Hematopoietic multipotent progenitor cell treated with erythropoietin and hydrocortisone succinate and interleukin-3 and kit ligand, for 15 days (in vitro differentiated cells): Measurements from ENCODE around the gene MIPEP.

Source experiments
- DNase-seq: peaks from one replicate; pipeline ENCODE4 v3.0.0-alpha.2; 2015; ENCODE audit warnings: low spot score

MIPEP gene

DNA sequence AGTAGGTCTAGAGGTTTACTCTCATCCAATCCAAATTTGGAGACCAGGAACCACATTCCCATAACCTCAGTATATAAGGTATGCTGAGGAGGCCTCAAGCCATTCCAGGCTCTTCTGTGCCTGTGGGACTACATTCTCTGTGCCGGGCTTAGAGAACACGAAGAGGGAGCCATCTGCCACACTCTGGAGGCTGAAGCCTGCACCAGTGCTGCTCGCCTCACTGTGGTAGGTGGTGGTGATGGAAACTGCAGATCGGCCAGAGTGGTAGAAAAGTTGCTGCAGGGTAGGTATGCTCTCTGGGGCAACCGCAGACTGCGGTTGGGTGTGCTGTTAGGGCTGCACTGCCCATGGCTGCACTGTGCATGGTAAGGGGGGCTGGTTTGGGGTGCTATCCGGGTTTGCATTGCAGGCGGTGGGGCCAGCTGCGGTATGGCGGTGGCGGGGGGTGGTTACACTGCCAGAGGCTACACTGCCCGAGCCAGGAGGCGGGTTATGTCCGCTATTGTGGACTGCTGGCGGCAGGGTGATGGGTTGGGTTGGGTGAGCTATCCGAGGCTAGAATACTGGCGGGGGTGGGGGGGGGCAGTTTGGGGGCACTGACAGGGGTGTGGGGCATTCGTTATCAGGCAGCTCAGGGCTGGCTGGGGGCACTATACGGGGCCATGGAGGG is 174.0 kb downstream of the MIPEP start:
- no peak for DNase-seq

DNA sequence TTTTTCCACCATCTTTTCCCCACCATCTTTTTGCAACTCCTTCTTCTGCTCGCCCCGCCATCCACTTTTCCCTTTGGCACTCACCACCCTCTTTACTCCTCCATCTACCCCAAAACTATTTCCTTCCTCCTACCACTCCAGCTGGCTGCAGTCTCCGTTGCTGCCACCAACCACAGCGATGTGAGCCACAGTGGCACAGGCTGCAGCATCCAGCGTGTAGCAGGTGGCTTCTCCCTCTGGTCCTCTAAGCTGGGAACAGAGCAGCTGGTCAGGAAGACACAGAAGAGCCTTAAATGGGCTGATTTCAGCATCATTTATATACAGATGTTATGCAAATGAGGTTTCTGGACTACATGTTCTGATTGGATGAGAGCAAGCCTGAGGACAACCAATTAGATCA is 174.5 kb downstream of the MIPEP start:
- no peak for DNase-seq

DNA sequence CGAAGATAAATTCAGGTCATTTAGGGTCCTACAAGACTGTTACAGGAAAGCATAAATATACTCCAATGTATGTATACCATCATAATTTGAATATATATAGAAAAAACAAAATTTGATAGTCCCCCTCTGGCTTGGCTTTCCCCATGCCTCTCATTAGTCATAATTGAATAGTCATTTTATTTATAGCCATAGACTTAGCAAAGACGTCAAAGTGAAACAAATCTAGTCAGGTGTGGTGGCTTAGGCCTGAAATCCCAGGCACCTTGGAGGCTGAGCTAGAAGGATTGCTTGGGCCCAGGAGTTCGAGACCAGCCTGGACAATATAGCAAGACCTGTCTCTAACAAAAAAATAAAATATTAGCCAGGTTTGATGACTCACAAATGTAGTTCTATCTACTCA is 177.8 kb downstream of the MIPEP start:
- no peak for DNase-seq

- no peak for DNase-seq
Observed at GRCh38 chr13:23710366-23710765, 178.8 kb downstream of the MIPEP start.

DNA sequence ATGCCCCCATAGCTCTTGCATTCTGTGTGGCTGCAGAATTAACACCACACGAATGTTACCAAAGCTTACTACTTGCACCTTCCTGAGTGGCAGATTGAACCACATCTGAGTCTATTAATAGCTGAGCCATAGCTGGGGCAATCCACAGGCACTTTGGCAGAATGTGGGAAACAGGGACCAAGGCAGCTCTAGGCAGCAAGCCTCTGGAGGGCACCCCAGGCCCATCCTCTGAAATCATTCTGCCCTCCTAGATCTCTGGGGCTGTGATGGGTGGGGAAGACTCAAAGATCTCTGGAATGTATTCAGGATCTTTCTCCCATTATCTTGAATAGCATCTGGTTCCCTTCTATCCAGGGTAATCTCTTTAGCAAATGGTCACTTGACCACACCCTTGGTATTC is 179.7 kb downstream of the MIPEP start:
- no peak for DNase-seq

DNA sequence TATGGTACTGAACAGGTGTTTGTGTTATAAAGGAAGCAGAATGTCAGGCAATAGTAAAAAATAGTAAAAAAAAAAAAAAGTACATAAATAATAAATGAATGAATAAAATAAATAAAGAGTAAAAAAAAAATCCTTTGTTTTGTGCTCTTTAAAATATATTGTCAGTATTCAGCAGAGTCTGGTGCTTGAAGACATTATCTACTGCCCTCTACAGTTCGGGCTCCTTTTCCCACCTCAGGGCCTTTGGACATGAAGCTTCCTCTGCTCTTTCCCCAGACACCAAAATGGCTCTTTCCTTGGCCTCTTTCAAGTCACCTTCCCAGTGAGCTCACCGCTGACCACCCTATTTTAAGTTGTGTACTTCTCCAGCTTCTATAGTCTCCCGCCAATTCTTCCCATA is 181.5 kb downstream of the MIPEP start:
- no peak for DNase-seq

DNA sequence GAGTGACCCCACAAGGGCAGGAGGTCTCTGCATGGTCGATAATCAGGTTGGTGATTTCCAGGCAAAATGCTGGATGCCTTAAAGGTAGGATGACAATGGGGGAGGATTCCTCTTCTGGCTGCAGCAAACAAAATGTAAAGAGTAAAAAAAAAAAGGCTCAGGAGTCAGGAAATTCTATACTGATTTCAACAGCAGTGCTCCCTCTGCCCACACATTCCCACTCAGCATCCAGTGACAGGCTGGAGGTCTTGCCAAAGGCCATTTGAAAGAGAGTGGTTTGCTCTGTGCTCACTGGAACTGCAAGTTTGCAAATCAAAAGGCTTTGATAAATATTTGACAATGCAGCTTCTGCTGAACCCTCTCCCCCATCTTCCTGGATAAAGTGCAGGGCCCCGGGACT is 183.6 kb downstream of the MIPEP start:
- no peak for DNase-seq

- no peak for DNase-seq
Observed at GRCh38 chr13:23703246-23703860, 185.8 kb downstream of the MIPEP start.

DNA sequence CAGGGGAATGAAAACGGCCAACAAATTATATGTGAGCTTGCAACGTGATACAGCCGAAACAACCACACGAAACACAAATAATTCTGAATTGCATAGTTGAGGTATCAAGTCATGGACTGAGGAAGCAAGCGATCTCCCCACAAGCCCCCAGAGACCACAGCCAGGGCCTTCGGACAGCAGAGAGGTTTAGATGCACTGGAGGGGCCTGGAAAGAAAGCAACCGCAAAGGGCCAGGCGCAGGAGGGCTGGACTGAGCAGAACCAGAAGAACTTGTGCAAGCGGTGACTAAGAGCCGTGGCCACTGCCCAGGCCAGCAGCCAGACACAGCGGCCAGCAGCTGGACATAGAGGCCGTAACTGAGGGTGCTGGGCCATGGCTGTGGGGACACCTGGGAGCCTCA is 187.6 kb downstream of the MIPEP start:
- no peak for DNase-seq

DNA sequence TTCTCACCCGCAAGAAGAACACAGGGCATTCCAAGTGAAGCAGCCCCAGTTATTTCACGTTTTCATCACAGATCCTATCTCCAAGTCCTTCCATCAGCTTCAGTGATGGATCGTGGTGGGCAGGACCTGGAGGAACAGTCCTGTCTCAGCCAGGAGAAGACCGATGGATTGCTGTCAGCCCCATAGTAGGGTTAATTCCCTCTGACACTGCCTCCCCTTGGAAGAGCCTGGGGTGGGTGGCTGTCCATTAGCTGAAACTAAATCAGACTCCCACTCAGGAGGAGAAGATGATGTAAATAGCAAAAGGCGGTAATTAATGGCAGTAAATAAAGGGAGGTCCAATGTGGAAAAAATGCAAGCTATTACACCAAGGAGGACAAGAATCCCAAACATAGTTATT is 188.0 kb downstream of the MIPEP start:
- no peak for DNase-seq

DNA sequence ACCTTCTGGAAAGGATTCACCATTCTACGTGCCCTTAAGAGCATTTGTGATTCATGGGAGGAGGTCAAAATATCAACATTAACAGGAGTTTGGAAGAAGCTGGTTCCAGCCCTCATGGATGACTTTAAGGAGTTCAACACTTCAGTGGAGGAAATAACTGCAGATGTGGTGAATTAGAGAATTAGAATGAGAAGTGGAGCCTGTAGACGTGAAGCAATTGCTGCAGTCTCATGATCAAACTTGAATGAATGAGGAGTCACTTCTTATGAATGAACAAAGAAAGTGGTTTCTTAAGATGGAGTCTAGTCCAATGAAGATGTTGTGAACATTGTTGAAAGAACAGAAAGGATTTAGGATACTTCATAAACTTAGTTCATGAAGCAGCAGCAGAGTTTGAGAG is 189.9 kb downstream of the MIPEP start:
- DNase-seq, result no peak

GRCh38 chr13:23697772-23698313 is 191.4 kb downstream of the MIPEP start:
- no peak for DNase-seq

DNA sequence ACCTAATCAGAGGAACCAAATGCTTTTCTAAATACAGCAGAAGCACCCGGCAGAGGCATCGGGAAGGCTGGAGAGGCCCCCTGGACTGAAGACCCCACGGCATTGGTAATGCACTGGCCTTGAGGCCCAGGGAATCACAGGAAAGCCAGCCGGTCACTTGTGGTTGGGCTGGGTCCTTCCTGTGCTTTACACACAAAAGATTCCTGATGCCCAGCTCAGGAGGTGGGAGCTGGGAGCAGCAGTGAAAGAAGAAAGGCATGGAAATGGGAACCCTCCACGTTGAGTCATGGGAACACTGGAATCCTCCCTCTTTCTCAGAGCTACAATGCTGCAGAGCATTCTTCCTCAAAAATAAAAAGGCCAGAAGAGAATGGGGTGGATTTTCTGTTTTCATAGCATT is 192.6 kb downstream of the MIPEP start:
- no peak for DNase-seq

- DNase-seq, result no peak
Observed at GRCh38 chr13:23695711-23696464, 193.3 kb downstream of the MIPEP start.

DNA sequence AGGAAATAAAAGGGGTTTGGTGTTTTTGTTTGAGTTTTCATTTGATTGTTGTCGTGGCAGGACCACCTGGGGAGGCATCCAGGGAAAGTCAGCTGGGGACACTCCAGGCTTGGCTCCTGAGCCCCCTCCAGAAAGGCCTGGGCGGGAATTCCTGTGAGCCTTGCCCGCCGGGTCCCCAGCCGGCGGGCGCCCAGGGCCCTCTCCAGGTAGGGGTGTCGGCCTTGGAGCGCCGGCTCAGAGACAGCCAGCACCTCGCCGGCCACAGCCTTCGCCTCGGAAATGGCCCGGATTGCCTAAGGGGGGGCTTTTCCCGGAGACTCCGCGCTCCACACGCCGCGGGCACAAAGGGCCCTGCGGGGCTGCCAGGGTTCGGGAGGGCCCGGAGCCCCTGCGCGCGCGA is 194.0 kb downstream of the MIPEP start:
- DNase-seq, result no peak

DNA sequence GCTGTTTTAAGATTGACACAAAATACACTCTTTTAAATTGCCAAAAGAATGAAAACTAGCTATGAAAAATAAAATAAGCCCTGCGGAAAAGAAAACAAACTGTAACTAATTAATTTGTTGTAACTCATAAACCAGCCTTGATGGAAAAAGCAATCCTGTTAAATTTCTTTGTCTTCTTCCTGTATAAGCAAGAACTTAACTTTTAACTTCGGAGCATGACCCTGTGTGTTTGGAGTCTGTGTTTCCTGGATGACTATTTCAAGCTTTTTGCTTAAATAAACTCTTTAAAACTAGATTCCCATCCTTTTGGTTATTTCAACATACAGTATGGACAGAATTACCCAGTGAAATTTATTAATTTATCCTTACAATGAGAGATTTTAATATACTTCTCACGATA is 196.4 kb downstream of the MIPEP start:
- no peak for DNase-seq

GRCh38 chr13:23690668-23691067 is 198.5 kb downstream of the MIPEP start:
- no peak for DNase-seq

- DNase-seq, result no peak
Observed at GRCh38 chr13:23688336-23688735, 200.9 kb downstream of the MIPEP start.

GRCh38 chr13:23687614-23688013 is 201.6 kb downstream of the MIPEP start:
- DNase-seq, result no peak

- DNase-seq, result no peak
Observed at GRCh38 chr13:23686948-23687347, 202.3 kb downstream of the MIPEP start.

DNA sequence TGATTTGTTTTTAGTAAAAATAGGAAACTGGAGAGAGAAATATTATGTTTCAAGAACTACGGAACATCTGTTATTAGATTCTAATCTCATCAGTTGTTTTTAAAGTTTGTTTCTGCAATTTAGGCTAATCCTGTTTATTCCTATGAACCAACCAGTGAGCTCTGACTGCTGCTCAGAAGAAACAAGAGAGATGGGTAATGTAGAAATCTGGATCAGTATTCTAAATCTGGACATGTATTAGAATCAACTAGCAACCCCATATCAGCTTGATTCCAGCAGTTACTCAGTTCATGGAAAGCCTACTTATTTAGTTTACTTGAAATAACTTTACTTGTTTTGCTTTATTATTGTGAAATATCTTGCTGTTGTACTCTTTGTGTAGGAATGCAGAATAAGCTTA is 203.8 kb downstream of the MIPEP start:
- DNase-seq, result no peak

GRCh38 chr13:23684647-23685046 is 204.6 kb downstream of the MIPEP start:
- no peak for DNase-seq

- no peak for DNase-seq
Observed at GRCh38 chr13:23683084-23683483, 206.1 kb downstream of the MIPEP start.
